D341Med (cell line): ENCODE results near the gene EPB41L5.
"Not testable (repeated sequence)": the region's sequence is repeated elsewhere in the genome, so short reads cannot be mapped to it uniquely, and the experiment has no call there.

Source experiments
- DNase-seq: peaks from one replicate; pipeline ENCODE4 v3.0.0; 2012; ENCODE audit warnings: low spot score

Gene EPB41L5

DNA sequence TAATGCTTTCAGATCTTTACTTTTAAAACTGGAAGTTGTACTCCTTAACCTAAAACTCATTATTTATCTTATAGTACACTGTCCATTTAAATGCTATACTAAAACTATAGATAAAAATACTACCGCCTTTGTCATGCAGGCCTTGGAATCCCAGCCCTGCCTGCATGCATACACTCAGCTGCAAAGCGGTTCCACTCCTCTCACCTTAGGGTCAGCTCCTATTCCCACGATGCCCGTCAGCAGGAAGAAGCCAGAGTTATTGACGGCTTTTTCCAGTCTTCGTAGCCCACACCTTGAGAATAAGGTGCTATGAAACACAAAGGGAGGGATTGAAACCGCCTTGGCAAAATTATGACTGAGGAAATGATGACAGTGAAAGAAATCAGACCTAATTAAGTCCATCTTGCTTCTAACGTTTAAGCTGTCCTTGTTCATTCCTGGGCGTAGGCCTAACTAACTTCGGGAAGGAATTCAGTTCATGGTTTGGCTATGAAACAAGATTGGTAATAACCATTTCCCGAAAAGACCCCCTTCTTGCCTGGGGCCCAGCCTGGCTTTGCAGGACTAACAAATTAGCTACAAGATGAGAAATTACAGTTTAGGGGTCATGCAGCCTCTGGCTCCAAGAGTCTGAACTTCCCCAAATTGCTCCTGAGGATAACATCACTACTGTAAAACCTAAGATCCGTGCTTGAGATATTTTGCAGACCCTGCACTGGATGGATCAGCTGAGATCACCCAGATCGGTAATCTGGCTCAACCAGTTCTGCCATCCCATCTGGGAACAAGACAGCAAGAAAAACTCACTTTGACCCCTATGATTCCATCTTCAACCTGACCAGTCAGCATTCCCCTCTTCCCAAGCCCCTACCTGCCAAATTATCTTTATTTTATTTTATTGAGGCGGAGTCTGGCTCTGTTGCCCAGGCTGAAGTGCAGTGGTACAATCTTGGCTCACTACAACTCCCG, 17.1 kb downstream of the EPB41L5 start:
- no peak for DNase-seq

DNA sequence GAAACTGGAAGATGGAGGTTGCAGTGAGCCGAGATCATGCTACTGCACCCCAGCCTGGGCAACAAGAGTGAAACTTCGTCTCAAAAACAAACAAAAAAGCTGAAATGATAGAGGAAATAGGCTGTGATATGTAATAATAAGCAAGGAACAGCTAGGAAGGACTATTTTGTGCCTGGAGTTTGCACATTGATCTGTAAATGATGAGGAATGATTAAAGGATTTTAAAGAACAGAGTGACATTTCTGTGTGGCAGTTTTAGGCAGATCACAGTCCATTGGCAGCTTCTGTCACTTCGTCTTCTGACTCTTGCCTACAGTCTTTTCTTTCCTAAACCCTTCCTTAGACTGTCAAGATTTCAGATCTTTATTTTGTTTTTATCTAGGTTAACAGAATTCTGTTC, 19.4 kb downstream of the EPB41L5 start:
- no peak for DNase-seq

GRCh38 chr2:120034027-120034426, 21.1 kb downstream of the EPB41L5 start:
- no peak for DNase-seq

- DNase-seq: no peak
Measured at GRCh38 chr2:120034621-120035020, 21.7 kb downstream of the EPB41L5 start.

DNA sequence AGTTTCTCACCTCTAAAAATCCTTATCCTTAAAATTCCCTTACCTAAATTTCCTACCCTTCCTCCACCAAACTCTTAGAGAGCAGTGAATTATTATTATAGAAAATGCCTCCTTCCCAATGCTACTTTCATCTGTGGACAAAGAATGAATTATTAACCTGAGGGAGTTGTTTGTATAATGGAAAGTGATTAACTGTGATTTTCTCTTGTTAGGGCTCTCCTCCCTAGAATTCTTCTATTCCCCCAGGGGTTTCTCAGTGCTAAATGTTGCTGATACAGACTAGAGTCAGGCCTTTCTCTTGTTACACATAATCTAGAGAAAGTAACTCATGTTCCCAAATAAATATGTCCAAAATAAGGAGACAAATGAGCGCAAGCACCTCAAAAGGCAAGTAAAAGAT, 23.3 kb downstream of the EPB41L5 start:
- DNase-seq: no peak

- DNase-seq: no peak
Measured at GRCh38 chr2:120037995-120038541, 25.2 kb downstream of the EPB41L5 start.

DNA sequence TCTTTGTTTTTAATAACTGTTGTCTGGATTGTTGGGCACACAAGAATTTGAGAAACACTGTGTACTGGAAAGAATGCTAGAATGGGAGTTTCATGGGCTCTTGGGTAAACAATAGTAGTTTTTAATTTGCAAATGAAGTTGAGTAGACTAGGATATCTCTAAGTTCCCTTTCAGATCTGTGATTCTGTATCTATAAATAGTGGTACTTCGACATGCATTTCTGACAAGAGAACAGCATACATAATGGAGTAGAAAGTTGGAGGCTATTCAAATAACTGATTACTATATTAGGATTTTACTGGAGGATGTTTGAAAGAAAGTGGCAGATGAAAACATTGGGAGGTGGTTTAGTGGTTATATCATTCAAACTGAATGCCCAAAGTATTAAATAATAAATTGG, 29.5 kb downstream of the EPB41L5 start:
- no peak for DNase-seq

DNA sequence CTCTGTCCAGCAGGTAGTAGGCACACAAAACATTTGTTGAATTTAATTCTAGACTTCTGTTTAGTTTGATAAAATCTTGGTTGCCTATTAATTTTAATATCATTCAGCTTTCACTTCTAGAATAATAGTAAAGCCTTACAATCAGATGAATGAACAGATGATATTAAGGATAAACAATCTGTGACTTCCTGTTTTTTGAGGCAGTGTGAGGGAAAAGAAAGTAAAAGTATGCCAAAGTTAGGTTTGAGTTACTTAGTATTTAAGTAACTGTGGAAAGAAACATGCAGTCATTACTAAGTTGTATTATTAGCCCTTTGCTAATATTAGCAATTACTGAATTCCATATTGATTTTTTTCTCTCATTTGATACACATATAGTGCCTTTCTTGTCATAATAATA, 31.5 kb downstream of the EPB41L5 start:
- DNase-seq: no peak

DNA sequence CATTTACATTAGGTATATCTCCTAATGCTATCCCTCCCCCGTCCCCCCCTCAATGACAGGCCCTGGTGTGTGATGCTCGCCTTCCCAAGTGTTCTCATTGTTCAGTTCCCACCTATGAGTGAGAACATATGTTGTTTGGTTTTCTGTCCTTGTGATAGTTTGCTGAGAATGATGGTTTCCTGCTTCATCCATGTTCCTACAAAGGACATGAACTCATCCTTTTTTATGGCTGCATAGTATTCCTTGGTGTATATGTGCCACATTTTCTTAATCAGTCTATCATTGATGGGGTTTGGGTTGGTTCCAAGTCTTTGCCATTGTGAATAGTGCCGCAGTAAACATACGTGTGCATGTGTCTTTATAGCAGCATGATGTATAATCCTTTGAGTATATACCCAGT, 32.9 kb downstream of the EPB41L5 start:
- DNase-seq: not testable (repeated sequence)

GRCh38 chr2:120046252-120046651, 33.4 kb downstream of the EPB41L5 start:
- DNase-seq: not testable (repeated sequence)

- no peak for DNase-seq
Measured at GRCh38 chr2:120052597-120052996, 39.7 kb downstream of the EPB41L5 start.

DNA sequence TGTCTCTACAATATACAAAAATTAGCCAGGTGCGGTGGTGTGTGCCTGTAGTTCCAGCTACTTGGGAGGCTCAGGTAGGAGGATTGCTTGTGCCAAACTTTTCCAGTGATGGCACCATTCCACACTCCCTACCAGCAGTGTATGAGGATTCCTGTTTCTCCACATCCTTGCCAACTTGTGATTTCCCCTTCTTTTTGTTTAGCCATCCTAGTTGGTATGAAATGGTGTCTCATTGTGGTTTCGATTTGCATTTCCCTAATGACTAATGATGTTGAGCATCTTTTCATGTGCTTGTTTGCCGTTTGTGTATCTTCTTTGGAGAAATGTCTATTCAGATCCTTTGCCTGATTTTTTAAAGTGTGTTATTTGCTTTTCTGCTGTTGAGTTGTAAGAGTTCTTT, 41.0 kb downstream of the EPB41L5 start:
- no peak for DNase-seq

GRCh38 chr2:120059483-120059882, 46.6 kb downstream of the EPB41L5 start:
- no peak for DNase-seq

DNA sequence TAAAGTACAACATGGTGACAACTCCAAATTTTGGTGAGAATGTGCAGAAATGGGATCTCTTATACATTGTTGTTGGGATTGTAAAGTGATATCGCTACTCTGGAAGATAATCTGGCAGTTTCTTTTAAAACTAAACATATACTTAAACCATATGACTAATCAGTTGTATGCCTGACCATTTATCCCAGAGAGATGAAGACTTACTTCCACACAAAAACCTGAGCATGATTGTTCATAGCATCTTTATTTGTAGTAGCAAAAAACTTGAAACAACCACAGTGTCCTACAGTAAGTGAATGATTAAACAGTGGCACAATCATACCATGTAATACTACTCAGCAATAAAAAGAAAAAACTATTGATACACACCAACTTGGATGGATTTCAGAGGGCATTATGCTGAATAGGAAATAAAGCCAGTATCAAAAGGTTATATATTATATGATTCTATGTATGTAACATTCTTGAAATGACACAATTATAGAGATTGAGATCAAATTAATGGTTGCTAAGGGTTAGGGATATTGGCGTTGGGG, 47.3 kb downstream of the EPB41L5 start:
- no peak for DNase-seq

- DNase-seq: no peak
Measured at GRCh38 chr2:120064664-120065063, 51.8 kb downstream of the EPB41L5 start.

DNA sequence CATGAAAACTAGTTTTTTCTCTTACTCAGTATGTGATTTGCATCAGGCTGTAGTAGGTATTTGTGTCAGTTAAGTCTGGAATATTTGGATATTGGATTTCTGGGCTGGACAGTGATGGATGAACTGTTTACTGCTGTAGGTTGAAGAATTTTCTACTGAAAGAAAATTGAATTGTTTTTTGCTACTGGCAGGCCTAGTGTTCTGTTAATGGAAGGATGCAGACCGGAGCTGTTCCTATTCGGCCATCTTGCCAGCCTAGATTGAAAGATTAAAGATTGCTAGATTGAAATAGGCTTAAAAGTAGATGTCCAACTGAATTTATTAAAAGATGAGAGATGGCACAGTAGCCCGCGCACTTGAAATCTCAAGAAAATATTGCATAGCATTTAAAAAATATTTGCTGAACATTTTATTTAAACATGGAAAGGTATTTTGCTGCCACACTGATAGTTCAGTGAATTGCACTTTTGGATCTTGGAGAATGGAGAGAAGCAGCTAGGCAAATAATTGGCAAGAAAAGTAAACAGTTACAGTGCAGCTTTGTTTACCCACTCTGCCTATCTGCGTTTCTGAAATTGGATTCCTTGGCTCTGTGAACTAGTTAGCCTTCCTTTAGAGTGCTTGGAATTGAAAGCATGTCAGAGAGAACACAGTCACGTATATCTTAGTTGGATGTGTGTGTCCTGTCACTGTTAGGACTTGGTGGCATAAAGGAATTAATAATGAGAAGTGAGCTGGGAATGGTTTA, 54.1 kb downstream of the EPB41L5 start:
- no peak for DNase-seq

GRCh38 chr2:120068040-120068658, 55.3 kb downstream of the EPB41L5 start:
- not testable (repeated sequence) for DNase-seq

- no peak for DNase-seq
Measured at GRCh38 chr2:120075545-120075944, 62.7 kb downstream of the EPB41L5 start.

DNA sequence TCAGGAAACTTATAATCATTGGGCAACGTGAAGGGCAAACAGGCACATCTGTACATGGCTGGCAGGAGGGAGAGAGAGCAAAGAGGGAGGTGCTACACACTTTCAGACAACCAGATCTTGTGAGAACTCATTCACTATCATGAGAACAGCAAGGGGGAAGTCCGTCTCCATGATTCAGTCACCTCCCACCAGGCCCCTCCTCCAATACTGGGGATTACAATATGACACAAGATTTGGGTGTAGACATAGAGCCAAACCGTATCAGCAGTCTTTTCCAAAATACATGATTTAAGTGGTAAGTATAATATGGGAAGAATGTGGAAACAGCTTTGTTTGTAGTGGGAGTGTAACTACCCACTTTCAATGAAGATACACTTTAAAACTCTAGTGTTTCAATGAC, 65.0 kb downstream of the EPB41L5 start:
- no peak for DNase-seq

DNA sequence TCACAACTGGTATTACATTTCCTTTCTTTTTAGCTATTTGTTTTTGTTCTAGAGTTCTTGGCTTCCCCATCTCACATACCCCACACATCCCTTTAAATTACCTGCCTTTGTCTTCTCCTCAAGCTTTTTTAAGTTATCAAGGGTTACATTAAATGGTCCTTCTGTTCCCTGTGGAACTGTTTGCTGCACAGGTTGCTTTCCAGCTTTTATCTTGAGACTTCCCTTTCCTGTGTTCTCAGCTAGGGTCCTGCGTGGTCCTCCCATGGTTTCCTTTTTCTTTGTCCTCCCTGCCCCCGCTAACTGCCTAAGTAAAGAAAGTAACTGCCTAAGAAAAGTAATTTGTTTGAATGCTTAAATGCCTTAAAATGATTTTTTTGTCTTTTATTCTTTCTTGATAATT, 66.8 kb downstream of the EPB41L5 start:
- no peak for DNase-seq

DNA sequence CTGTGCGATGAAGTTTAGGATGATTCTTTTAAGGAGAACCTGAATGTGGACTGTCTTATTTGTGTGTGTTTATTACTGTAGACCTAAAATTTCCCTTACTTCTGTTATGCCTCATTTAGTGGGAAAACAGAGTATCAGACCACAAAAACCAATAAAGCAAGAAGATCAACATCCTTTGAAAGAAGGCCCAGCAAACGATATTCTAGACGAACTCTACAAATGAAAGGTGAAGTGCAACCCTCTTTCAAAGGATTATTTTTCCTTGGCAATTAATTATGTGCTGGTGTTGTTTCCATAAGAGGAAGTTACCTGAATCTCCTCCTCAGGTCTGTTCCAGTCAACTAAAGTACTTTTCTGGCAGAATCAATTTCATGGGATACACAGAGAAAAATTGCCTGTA, 78.6 kb downstream of the EPB41L5 start:
- DNase-seq: no peak

GRCh38 chr2:120094795-120095194, 81.9 kb downstream of the EPB41L5 start:
- no peak for DNase-seq
